Esophagus squamous epithelium (tissue), 5 donors: ENCODE data around the gene KRTAP5-5. TPM values are rescaled to one million over a fixed set of nuclear protein-coding genes. Genes with fewer than 3 reads are reported as not detected.

Experiments used
- DNase-seq: peaks from one replicate; lab custom pipeline; 2025; lab: John Stamatoyannopoulos, UW
- H3K27ac ChIP-seq, 4 donors: fragments of 200-600 bp; sonication (generic); one replicate each; pipeline ENCODE4 v1.5.1; 2016 to 2019; ENCODE audit warnings: mild to moderate bottlenecking in 1 of 4
- H3K27me3 ChIP-seq, 4 donors: fragments of 200-600 bp; sonication (generic); 1 replicate in 3 of 4; 2 replicates in 1 of 4; pipeline versions ENCODE4 v1.5.1 to v1.6.0; 2017 to 2021; ENCODE audit warnings: antibody characterized with exemption in 1 of 4
- H3K36me3 ChIP-seq, 3 donors: fragments of 200-600 bp; sonication (generic); one replicate each; pipeline ENCODE4 v1.5.1; 2016 to 2019
- H3K4me1 ChIP-seq, 3 donors: fragments of 200-600 bp; sonication (generic); one replicate each; pipeline ENCODE4 v1.5.1; 2017 to 2019
- H3K4me3 ChIP-seq, 4 donors: fragments of 200-600 bp; sonication (generic); 1 replicate in 3 of 4; 2 replicates in 1 of 4; pipeline ENCODE4 v1.5.1; 2016 to 2019; ENCODE audit warnings: mild to moderate bottlenecking in 2 of 4, moderate library complexity in 1 of 4
- H3K9me3 ChIP-seq, 3 donors: fragments of 200-600 bp; sonication (generic); one replicate each; pipeline ENCODE4 v1.5.1; 2016 to 2019
- POLR2A ChIP-seq, 4 donors: fragments of 450-650 bp; IDR thresholded peaks; one replicate each; pipeline ENCODE4 v1.6.1; 2017; ENCODE audit warnings: antibody characterized with exemption in 4 of 4, mild to moderate bottlenecking in 4 of 4, moderate library complexity in 3 of 4
- WGBS, 2 donors: methylation state at CpG; one replicate each; pipeline ENCODE4 v1.1.5; 2018; 5-methylcytosine and 5-hydroxymethylcytosine counted together
- intact Hi-C: fragments of 100-400 bp; cut with DNase I; formaldehyde crosslinking; loops from one replicate; pipeline ENCODE4 v1.15.0; 2022
- total RNA-seq, 4 donors: library from RNA; depleted of rRNA; stranded (reverse); fragments of >200 nt; gene quantifications; one replicate each; pipeline ENCODE4 v1.1.0, GENCODE V29; 2016
- TF ChIP-seq, protein P1 (sequence below), 6 experiments: fragments of 450-650 bp in 4 of 6; fragments of 200-600 bp in 2 of 6; sonication (generic) in 2 of 6; IDR thresholded peaks; one replicate each; pipeline ENCODE4 v1.5.1; 2016 to 2019; ENCODE audit warnings: antibody characterized with exemption in 6 of 6, mild to moderate bottlenecking in 4 of 6, moderate library complexity in 4 of 6
- donor health status: DM: yes; HTN: yes; CAD: no.

The KRTAP5-5 gene
- total RNA-seq, 4 donors from 2014 or later: not detected

DNA sequence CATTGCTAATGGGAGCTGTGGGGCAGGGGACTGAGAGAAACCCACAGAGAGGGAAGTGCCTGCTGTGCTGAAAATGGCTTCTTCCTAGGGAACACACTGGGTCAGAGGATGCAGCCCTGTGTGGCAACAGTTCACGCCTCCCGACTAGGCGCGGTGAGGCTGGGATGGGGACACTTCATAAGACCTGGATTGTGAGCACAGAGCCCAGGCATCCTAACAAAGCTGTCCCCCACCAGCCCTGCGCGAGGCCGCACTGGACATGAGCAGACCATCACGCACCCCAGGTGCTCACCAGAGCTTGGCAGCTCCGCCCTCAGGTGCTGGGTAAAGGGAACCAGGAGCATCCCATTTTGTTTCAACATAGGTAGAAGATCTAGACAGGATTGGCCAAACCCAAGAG, 5.9 kb upstream of the KRTAP5-5 start:
- intact Hi-C loops: no loop called here
- DNase-seq: no peak
- H3K36me3 ChIP-seq: no peaks in the 10 kb centered on the region
- 91% methylated on average over 5 of the region's 9 CpGs; no CpG with 5 or more reads in 1 of the 2 donors for WGBS, 2 donors
- peaks cover 0 to 80% (median 3%) of the 10 kb centered on the region in 4 donors for H3K27me3 ChIP-seq
- peaks cover 0 to 2% (median 0%) of the 10 kb centered on the region in 3 donors for H3K4me1 ChIP-seq
- H3K4me3 ChIP-seq: no peak overlapping the region
- H3K9me3 ChIP-seq: no peaks in the 10 kb centered on the region
- no peak overlapping the region for H3K27ac ChIP-seq
- TF ChIP-seq, protein P1, sequence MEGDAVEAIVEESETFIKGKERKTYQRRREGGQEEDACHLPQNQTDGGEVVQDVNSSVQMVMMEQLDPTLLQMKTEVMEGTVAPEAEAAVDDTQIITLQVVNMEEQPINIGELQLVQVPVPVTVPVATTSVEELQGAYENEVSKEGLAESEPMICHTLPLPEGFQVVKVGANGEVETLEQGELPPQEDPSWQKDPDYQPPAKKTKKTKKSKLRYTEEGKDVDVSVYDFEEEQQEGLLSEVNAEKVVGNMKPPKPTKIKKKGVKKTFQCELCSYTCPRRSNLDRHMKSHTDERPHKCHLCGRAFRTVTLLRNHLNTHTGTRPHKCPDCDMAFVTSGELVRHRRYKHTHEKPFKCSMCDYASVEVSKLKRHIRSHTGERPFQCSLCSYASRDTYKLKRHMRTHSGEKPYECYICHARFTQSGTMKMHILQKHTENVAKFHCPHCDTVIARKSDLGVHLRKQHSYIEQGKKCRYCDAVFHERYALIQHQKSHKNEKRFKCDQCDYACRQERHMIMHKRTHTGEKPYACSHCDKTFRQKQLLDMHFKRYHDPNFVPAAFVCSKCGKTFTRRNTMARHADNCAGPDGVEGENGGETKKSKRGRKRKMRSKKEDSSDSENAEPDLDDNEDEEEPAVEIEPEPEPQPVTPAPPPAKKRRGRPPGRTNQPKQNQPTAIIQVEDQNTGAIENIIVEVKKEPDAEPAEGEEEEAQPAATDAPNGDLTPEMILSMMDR (IDR thresholded peaks at IDR 0.05): no peak
- no peak for TF ChIP-seq POLR2A (IDR thresholded peaks at IDR 0.05)

DNA sequence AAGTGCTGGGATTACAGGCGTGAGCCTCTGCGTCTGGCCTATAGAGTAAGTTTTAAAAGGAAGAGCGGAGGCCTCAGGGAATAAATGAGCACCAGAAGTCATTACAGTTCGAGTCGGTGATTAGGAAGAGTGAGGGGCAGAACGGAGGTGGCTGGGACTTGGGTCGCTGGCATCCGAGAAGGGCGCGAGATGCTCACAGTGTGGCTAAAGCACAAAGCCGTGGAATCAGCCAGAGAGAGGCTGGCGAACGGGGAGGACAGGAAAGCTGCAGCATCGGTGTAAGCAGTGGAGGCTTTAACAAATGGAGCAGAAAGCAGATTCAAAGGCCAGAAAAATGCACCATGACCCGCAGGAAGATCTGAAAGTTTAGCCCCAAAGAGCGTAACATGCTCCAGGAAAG, 5.0 kb upstream of the KRTAP5-5 start:
- intact Hi-C loops: no loop called here
- Histone ChIP-seq H3K4me3 (no peak overlapping the region), H3K27me3 (peaks cover 0 to 81% (median 3%) of the 10 kb centered on the region in 4 donors), H3K27ac (no peak overlapping the region), H3K4me1 (peaks cover 0 to 5% (median 4%) of the 10 kb centered on the region in 3 donors), H3K9me3 (no peaks in the 10 kb centered on the region), H3K36me3 (no peaks in the 10 kb centered on the region)
- DNase-seq: no peak
- WGBS, 2 donors: 68 to 76% methylated on average over 14 to 16 of the region's 16 CpGs
- TF ChIP-seq, protein P1 (IDR thresholded peaks at IDR 0.05): no peak
- TF ChIP-seq POLR2A (IDR thresholded peaks at IDR 0.05): no peak

DNA sequence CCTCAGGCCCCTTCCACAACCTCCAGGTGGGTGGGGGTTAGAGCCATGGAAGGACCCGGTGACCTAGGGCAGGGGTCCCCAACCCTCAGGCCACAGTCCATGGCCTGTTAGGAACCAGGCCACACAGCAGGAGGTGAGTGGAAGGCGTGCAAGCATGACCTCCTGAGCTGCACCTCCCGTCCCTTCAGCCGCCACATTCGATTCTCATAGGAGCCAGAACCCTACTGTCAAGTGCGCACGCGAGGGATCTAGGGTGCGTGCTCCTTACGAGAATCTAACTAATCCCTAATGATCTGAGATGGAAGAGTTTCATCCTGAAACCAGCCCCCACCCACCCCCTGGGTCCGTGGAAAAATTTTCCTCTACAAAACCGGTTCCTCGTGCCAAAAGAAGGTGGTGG, 4.0 kb upstream of the KRTAP5-5 start:
- Histone ChIP-seq H3K36me3 (no peaks in the 10 kb centered on the region), H3K27ac (no peak overlapping the region), H3K4me1 (peaks cover 0 to 5% (median 4%) of the 10 kb centered on the region in 3 donors), H3K9me3 (no peaks in the 10 kb centered on the region), H3K4me3 (no peak overlapping the region), H3K27me3 (peaks cover 0 to 87% (median 3%) of the 10 kb centered on the region in 4 donors)
- intact Hi-C loops: no loop called here
- 54 to 77% methylated on average over 12 of the region's 13 CpGs for WGBS, 2 donors
- DNase-seq: no peak
- no peak for TF ChIP-seq POLR2A (IDR thresholded peaks at IDR 0.05)
- TF ChIP-seq, protein P1 (IDR thresholded peaks at IDR 0.05): no peak

DNA sequence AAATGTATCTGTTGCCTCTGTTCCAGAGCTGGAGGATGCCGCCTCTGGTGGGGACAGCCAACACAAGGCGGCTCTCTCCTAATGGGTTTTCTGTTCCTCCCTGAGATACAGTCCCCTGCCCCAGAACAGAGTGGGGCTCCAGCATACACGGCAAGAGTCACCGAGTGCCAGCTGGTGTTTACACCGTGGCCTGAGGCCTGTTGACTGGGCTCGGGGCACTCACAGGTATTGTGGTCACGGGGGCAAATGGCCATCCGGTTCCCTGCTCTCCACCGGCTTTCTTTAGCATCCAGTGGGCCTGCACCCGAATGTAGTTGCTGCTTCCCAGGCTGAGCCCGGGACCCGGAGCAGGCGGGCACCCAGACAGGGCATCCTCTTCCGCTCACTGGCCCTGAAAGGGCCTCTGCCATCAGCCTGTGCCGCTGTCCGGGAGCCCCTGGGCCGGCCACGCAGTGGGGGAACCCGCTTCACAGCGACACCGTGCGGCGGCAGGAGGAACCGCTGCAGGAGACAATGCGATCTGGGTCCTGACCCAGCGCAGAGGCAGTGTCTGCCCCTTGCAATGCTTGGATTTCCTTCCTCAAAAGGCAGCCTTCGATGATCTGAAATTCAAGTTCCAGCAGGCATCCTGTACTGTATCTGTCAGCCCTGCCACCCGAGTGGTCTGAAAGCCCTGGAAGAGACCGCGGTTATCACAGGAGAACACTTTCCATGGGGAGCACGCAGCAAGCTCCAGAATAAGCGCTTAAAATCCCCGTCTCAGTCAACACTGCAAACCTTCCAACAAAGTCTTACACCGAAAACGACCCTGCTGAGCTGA, 859 bp upstream of the KRTAP5-5 start:
- H3K27ac ChIP-seq: no peak overlapping the region
- no peak for TF ChIP-seq POLR2A (IDR thresholded peaks at IDR 0.05)
- TF ChIP-seq, protein P1 (IDR thresholded peaks at IDR 0.05): peak; percentile 70 to 93 (median 76)
- H3K27me3 ChIP-seq: peaks cover 0 to 91% (median 3%) of the 10 kb centered on the region in 4 donors
- intact Hi-C loops: no loop called here
- H3K4me3 ChIP-seq: no peak overlapping the region
- H3K36me3 ChIP-seq: no peaks in the 10 kb centered on the region
- WGBS, 2 donors: 44 to 46% methylated on average over 9 to 18 of the region's 35 CpGs
- no peaks in the 10 kb centered on the region for H3K9me3 ChIP-seq
- DNase-seq: no peak
- peaks cover 0 to 5% (median 4%) of the 10 kb centered on the region in 3 donors for H3K4me1 ChIP-seq

DNA sequence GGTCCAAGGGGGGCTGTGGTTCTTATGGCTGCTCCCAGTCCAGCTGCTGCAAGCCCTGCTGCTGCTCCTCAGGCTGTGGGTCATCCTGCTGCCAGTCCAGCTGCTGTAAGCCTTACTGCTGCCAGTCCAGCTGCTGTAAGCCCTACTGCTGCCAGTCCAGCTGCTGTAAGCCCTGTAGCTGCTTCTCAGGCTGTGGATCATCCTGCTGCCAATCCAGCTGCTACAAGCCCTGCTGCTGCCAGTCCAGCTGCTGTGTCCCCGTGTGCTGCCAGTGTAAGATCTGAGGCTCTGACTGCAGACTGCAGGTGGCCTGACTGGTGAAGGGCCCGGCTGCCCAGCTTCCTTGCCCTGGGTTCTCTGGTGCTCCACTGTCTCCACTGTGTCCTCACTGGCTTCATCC, 696 bp downstream of the KRTAP5-5 start:
- H3K27ac ChIP-seq: no peak overlapping the region
- intact Hi-C loops: no loop called here
- peaks cover 0 to 5% (median 4%) of the 10 kb centered on the region in 3 donors for H3K4me1 ChIP-seq
- no peak for DNase-seq
- TF ChIP-seq POLR2A (IDR thresholded peaks at IDR 0.05): no peak
- TF ChIP-seq, protein P1 (IDR thresholded peaks at IDR 0.05): no peak
- H3K36me3 ChIP-seq: no peaks in the 10 kb centered on the region
- H3K9me3 ChIP-seq: no peaks in the 10 kb centered on the region
- WGBS, 2 donors: 60 to 64% methylated on average over 1 to 2 of the region's 2 CpGs
- H3K4me3 ChIP-seq: no peak overlapping the region
- H3K27me3 ChIP-seq: peaks cover 0 to 93% (median 2%) of the 10 kb centered on the region in 4 donors
